Activated CD4-positive, alpha-beta T cell treated with anti-CD3 and anti-CD28 coated beads for 36 hours (primary cell): ENCODE results near the gene FGD4. TPM values are rescaled to one million over a fixed set of nuclear protein-coding genes. Genes with fewer than 3 reads are reported as not detected.

Source experiments
- ATAC-seq: fragments of 200-7000 bp; cut with Tn5 transposase; one replicate; pipeline ENCODE4 v1.10.0; 2021; ENCODE audit warnings: mild to moderate bottlenecking, moderate library complexity
- CTCF ChIA-PET: fragments of 350-600 bp; sonication (Branson Sonifier 250); formaldehyde crosslinking; loops from one replicate; lab custom pipeline; 2021; ENCODE audit warnings: antibody characterized with exemption; lab: Charles Lee
- POLR2A ChIA-PET: fragments of 350-600 bp; sonication (Branson Sonifier 250); formaldehyde crosslinking; loops from one replicate; lab custom pipeline; 2021; ENCODE audit warnings: antibody characterized with exemption, inconsistent platforms; lab: Charles Lee
- DNase-seq: peaks from one replicate; pipeline ENCODE4 v3.0.0-alpha.2; 2020
- H3K27ac Mint-ChIP-seq: one replicate; pipeline ENCODE4 v1.8.0; 2021; ENCODE audit warnings: mixed read lengths
- H3K27me3 Mint-ChIP-seq: one replicate; pipeline ENCODE4 v1.8.0; 2021; ENCODE audit warnings: mixed read lengths
- H3K36me3 Mint-ChIP-seq: one replicate; pipeline ENCODE4 v1.8.0; 2021; ENCODE audit warnings: low read depth, mixed read lengths
- H3K4me1 Mint-ChIP-seq: one replicate; pipeline ENCODE4 v1.8.0; 2021; ENCODE audit warnings: mixed read lengths
- H3K4me3 Mint-ChIP-seq: one replicate; pipeline ENCODE4 v1.8.0; 2021; ENCODE audit warnings: mild to moderate bottlenecking, moderate library complexity, mixed read lengths
- H3K9me3 Mint-ChIP-seq: one replicate; pipeline ENCODE4 v1.8.0; 2021; ENCODE audit warnings: low read depth, mixed read lengths
- intact Hi-C, 2 experiments: fragments of 100-400 bp; cut with DNase I in 1 of 2; cut with micrococcal nuclease in 1 of 2; formaldehyde crosslinking; loops; one replicate each; pipeline versions ENCODE4 v1.14.2 to v1.15.1; 2022 to 2024; cut with DNase I, micrococcal nuclease
- total RNA-seq, 2 experiments: library from RNA; stranded (reverse); gene quantifications; one replicate each; pipeline ENCODE4 v1.2.3, GENCODE V29; 2021

FGD4 gene
- total RNA-seq, 2 experiments from 2014 or later = 0.07 TPM; not detected in 1

DNA sequence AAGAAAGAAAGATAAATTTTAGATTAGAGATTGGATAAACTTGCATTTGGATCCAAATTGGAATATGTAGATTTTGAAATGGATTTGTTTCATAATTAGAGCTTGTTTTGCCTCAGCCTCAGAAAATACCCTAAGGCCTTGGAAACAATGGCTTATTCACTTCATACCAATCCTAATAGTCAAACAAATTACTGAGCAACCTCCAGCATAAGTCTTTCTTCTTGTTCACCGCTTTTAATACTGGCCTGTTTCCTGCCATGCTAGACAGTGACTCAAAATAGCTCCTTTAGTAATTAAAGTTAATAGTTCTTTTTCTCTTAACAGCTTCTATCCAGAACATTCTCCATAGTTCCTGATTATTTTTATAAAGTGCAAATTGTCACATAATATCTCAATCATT lies 168.9 kb downstream of the FGD4 start:
- intact Hi-C loops = no loop called here
- Mint-ChIP-seq H3K36me3 (no peaks in the 10 kb centered on the region), H3K9me3 (no peaks in the 10 kb centered on the region), H3K4me1 (no peaks in the 10 kb centered on the region), H3K27me3 (no peaks in the 10 kb centered on the region), H3K4me3 (no peak overlapping the region), H3K27ac (no peak overlapping the region)
- no peak for DNase-seq
- ChIA-PET POLR2A (no interaction called here), CTCF (interaction anchor here (0.7 kb wide), 1 partner anchor 16 kb away, joined by 3 read pairs; no protein-coding TSS in a partner anchor)
- ATAC-seq = no peak

DNA sequence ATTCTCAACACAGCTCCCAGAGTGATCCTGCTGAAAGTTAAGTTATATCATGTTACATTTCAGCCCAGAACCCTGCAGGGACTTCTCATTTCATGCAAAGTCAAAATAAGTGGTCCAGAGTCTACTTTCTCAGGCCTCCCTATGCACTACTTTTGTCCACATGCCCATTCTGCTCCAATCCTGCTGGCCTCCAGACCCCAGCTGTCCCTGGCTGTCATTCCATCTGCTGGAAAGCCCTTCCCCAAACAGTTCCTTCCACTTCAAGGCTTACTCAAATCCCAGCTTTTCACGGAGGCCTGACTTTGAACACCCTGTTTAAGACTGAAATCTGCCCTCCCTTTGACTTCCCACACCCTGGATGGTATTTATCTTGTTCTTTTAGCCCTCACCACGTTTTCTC lies 169.9 kb downstream of the FGD4 start:
- ATAC-seq (no peak), DNase-seq (no peak)
- Mint-ChIP-seq H3K36me3 (no peaks in the 10 kb centered on the region), H3K9me3 (no peaks in the 10 kb centered on the region), H3K27ac (no peak overlapping the region), H3K4me1 (no peaks in the 10 kb centered on the region), H3K4me3 (no peak overlapping the region), H3K27me3 (no peaks in the 10 kb centered on the region)
- CTCF ChIA-PET = no interaction called here
- POLR2A ChIA-PET = no interaction called here
- intact Hi-C loops = no loop called here

DNA sequence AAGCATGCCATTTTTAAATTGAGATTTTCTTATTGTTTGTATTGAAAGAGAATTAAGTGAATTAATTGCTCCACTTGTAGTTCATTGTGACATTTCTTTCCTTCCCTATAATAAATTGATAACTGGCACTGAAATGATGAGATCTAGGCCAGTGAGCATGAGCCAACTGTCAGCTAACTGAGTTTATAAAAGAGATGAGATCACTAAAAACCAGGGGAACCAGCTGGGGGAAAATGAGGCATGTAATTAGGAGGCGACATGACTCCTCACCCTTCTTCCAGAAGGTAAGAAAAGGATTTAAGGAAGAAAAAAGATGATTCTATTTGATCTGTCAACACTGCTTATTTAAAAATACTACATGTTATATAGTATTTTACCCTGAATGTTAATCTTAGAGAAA lies 175.2 kb downstream of the FGD4 start:
- ATAC-seq (no peak), DNase-seq (no peak)
- ChIA-PET CTCF (interaction anchor here (1.4 kb wide), 1 partner anchor 181 kb away, joined by 3 read pairs; the partner anchor contains the start of gene YARS2), POLR2A (no interaction called here)
- Mint-ChIP-seq H3K27me3 (no peaks in the 10 kb centered on the region), H3K4me1 (no peaks in the 10 kb centered on the region), H3K36me3 (no peaks in the 10 kb centered on the region), H3K4me3 (no peak overlapping the region), H3K9me3 (no peaks in the 10 kb centered on the region), H3K27ac (no peak overlapping the region)
- intact Hi-C loops = no loop called here

DNA sequence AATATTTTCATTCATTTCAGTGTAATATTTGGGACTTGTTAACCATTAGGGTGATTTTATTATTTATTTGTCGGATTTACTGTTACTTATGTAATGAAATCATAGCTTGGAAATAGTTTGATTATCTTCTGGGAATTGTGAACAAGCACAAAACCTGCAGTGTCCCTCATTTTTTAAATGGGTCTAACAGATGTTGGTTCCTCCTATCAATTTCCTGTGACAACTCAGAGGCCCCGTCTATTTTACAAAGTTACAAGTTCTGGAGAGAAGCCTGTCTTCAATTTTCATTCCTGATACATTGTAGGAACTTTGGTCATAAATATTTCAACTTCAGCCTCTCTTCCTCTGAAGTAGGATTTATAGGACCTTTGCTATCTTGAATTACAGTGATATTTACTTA lies 178.0 kb downstream of the FGD4 start:
- no peaks in the 10 kb centered on the region for H3K9me3 Mint-ChIP-seq
- no peaks in the 10 kb centered on the region for H3K27me3 Mint-ChIP-seq
- CTCF ChIA-PET = no interaction called here
- POLR2A ChIA-PET = no interaction called here
- H3K36me3 Mint-ChIP-seq = no peaks in the 10 kb centered on the region
- DNase-seq (no peak), ATAC-seq (no peak)
- no peak overlapping the region for H3K4me3 Mint-ChIP-seq
- intact Hi-C loops = no loop called here
- H3K4me1 Mint-ChIP-seq = peaks cover 6% of the 10 kb centered on the region
- no peak overlapping the region for H3K27ac Mint-ChIP-seq

DNA sequence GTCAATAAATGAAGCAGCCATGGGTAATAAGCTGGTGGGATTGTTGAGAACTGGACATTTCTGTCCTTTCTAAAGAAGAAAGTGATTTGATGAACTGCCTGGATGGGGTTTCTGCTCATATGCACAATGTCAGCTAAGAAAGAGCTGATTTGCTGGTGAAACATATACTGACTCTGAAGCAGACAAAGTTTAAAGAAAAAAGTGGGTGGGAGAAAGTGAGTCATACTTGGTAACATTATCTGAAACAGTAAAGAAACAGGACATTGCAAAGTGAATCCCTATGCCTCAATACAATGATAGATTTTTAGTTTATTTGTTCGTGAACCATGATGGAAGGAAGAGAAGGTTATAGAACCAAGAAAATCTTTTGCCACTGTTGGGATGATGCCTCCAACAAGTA lies 184.2 kb downstream of the FGD4 start:
- POLR2A ChIA-PET = no interaction called here
- no peak overlapping the region for H3K4me3 Mint-ChIP-seq
- H3K27me3 Mint-ChIP-seq = no peaks in the 10 kb centered on the region
- intact Hi-C loops = loop anchor here in 1 of 2 experiments (10.0 kb wide), 1 partner anchor 839 kb away; no protein-coding TSS in a partner anchor
- DNase-seq (no peak), ATAC-seq (peak; percentile 70)
- H3K27ac Mint-ChIP-seq = no peak overlapping the region
- peaks cover 29% of the 10 kb centered on the region for H3K4me1 Mint-ChIP-seq
- H3K36me3 Mint-ChIP-seq = no peaks in the 10 kb centered on the region
- CTCF ChIA-PET = interaction anchor here (0.8 to 1.9 kb wide), 2 partner anchors 172 to 248 kb away, joined by 3 to 5 read pairs; partner anchors contain the start of gene YARS2
- peaks cover 3% of the 10 kb centered on the region for H3K9me3 Mint-ChIP-seq

DNA sequence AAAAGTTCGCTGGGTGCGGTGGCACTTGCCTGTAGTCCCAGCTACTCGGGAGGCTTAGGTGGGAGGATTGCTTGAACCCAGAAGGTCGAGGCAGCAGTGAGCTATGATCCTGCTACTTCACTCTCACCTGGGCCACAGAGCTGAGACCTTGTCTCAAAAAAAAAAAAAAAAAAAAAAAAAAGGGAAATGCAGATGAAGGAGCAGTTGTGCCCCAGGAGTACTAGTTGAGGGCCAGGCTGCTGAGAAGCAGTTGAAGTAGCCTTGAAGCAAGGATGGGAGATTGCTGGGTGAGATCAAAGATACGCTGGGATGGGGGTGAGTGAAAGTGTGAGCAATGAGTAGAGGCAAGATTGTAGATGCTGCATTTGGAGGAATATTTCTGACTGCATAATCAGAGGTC lies 186.3 kb downstream of the FGD4 start:
- Mint-ChIP-seq H3K4me1 (peaks cover 47% of the 10 kb centered on the region), H3K36me3 (no peaks in the 10 kb centered on the region), H3K27ac (no peak overlapping the region), H3K4me3 (no peak overlapping the region), H3K9me3 (peaks cover 3% of the 10 kb centered on the region), H3K27me3 (no peaks in the 10 kb centered on the region)
- DNase-seq (no peak), ATAC-seq (no peak)
- ChIA-PET POLR2A (no interaction called here), CTCF (interaction anchor here (0.7 kb wide), 1 partner anchor 129 kb away, joined by 3 read pairs; no protein-coding TSS in a partner anchor)
- intact Hi-C loops = loop anchor here in 1 of 2 experiments (10.0 kb wide), 1 partner anchor 841 kb away; no protein-coding TSS in a partner anchor

DNA sequence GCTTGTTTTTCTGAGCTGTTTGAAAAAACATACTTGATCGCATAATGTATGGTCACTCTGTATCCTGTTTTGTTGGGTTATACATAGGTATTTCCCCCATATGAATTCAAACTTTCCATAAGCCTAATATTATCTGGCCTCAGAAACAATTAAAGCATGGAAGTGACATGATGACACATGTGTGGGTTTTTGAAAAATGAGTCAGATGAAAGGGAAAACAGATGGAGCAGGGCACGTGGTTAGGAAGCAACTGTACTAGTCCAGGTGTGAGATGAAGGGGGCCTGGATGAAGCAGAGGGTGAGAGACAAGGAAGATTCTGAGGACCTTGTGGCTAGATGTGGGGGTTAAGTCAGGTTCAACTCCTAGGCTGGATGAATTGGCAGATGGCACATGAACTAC lies 187.0 kb downstream of the FGD4 start:
- POLR2A ChIA-PET = no interaction called here
- DNase-seq (no peak), ATAC-seq (no peak)
- H3K27me3 Mint-ChIP-seq = no peaks in the 10 kb centered on the region
- intact Hi-C loops = loop anchor here in 1 of 2 experiments (10.0 kb wide), 1 partner anchor 842 kb away; no protein-coding TSS in a partner anchor
- CTCF ChIA-PET = interaction anchor here (0.7 kb wide), 1 partner anchor 130 kb away, joined by 3 read pairs; no protein-coding TSS in a partner anchor
- H3K9me3 Mint-ChIP-seq = peaks cover 3% of the 10 kb centered on the region
- no peak overlapping the region for H3K27ac Mint-ChIP-seq
- H3K36me3 Mint-ChIP-seq = no peaks in the 10 kb centered on the region
- peaks cover 47% of the 10 kb centered on the region for H3K4me1 Mint-ChIP-seq
- no peak overlapping the region for H3K4me3 Mint-ChIP-seq

DNA sequence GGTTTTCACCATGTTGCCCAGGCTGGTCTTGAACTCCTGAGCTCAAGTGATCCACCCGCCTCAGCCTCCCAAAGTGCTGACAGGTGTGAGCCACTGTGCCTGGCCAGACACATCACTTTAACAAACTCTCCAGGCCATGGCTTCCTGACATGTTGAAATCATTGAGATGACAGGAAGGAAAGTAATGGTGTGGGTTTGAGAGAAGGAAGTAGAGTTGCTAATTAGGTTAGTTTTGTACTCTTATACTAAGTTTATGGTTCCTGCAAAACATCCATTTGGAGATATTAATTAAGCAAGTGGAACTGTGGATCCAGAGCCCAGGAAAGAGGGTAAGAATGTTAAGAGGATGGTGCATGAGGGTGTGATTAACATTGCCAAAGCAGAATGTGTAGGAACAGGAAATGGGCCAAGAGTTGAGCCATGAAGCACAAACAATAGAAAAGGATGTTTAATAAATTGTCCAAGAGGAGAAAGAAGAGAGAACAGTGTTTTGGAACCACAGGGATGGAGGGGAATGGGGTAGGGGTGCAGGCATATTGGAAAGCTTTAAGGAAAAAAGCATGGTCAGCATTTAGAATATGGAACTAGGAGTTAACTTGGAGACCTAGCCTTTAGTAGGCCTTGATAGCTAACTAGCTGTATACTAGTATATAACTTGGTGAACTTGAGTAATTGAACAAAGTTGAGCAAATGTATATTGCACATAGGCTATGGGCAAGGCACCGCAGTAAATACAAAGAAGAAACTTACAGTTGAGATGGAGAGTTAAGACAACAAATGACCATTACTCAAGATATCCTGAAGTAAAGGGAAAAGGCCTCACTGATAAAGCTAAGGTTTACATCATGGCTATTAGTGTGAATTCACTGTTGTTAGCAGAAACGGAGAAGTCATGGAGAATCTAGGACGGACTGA lies 188.5 kb downstream of the FGD4 start:
- no peaks in the 10 kb centered on the region for H3K36me3 Mint-ChIP-seq
- peaks cover 39% of the 10 kb centered on the region for H3K4me1 Mint-ChIP-seq
- POLR2A ChIA-PET = no interaction called here
- CTCF ChIA-PET = no interaction called here
- intact Hi-C loops = loop anchor here (2.0 to 10.0 kb wide), 2 partner anchors 17 to 843 kb away; no protein-coding TSS in a partner anchor
- ATAC-seq (no peak), DNase-seq (no peak)
- H3K27me3 Mint-ChIP-seq = no peaks in the 10 kb centered on the region
- no peak overlapping the region for H3K4me3 Mint-ChIP-seq
- H3K27ac Mint-ChIP-seq = no peak overlapping the region
- peaks cover 3% of the 10 kb centered on the region for H3K9me3 Mint-ChIP-seq

DNA sequence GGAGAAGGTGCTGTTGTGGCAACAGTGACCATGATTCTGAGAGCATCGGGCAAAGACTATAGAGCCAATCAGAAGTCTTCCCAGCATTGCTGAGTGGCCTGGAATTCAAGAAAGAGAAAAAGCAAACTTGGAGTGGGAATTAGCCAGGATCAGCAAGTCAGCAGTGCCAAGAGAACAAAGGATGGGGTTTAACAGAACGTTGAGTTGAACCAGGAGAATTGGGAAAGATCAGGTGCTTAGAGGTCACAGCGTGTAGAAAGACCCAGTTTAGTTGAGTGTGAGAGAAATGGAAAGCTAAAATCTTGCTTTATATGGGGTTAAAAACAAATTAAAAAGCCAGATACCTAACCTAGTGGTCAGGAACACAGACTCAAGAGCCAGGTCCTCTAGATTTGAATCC lies 189.2 kb downstream of the FGD4 start:
- H3K27ac Mint-ChIP-seq = peak overlapping the region; percentile 82
- intact Hi-C loops = loop anchor here (2.0 to 10.0 kb wide), 2 partner anchors 16 to 844 kb away; no protein-coding TSS in a partner anchor
- H3K4me3 Mint-ChIP-seq = no peak overlapping the region
- H3K27me3 Mint-ChIP-seq = no peaks in the 10 kb centered on the region
- H3K36me3 Mint-ChIP-seq = no peaks in the 10 kb centered on the region
- ATAC-seq (no peak), DNase-seq (no peak)
- peaks cover 3% of the 10 kb centered on the region for H3K9me3 Mint-ChIP-seq
- ChIA-PET CTCF (no interaction called here), POLR2A (no interaction called here)
- peaks cover 36% of the 10 kb centered on the region for H3K4me1 Mint-ChIP-seq

DNA sequence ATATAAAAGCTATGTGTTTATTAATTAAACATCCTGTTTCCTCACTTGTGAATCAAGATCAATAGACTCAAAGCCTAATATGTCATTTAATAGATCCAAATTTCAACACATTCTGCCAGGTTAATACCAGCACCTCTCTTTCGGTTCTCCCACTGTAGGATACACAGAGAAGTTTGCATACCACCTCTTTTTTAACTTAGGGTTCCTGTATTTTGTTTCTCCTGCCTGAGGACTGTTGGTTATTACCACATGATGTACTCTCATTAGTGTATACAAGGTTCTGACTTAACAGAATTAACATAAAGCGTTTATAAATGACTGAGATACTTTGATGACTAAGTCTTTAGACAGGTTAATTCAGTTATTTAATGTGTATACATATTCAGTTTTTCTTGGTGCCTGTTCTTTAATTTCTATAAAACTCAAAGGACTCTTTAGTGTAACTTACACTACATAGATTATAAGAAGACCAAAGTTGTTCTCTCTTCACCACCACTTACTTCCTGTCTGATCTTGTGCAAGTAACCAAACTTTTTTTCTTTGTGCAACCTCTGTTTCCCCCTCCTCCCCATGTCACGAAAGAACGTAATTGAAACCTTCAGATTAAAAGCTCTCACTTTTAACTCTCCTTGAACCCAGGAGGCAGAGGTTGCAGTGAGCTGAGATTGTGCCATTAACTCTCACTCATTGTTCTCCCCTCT lies 190.0 kb downstream of the FGD4 start:
- ATAC-seq (peak; percentile 83), DNase-seq (no peak)
- intact Hi-C loops = loop anchor here (2.0 to 10.0 kb wide), 2 partner anchors 15 to 845 kb away; no protein-coding TSS in a partner anchor
- Mint-ChIP-seq H3K27me3 (no peaks in the 10 kb centered on the region), H3K27ac (peak overlapping the region; percentile 82), H3K9me3 (peaks cover 3% of the 10 kb centered on the region), H3K36me3 (no peaks in the 10 kb centered on the region), H3K4me3 (no peak overlapping the region), H3K4me1 (peaks cover 35% of the 10 kb centered on the region)
- CTCF ChIA-PET = interaction anchor here (1.0 kb wide), 1 partner anchor 9 kb away, joined by 3 read pairs; no protein-coding TSS in a partner anchor
- POLR2A ChIA-PET = no interaction called here

DNA sequence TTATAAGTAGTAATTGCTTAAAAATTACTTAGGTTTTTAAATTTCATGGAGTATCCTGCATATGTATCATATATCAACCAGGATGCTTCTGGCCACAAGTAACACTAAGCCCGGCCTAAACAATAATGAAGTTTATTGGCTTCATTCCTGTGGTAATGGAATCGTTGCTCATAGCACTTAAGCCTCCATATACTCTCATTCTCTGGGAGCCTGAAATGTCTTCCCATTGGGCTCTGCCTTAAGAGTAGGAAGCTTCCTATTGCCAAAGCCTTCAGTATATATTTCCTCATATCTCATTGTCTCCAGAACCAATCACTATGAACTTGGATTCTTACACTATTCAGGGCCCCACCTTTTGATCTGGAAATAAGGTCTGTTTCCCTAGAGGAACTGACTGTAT lies 195.9 kb downstream of the FGD4 start:
- ChIA-PET POLR2A (no interaction called here), CTCF (no interaction called here)
- intact Hi-C loops = no loop called here
- H3K9me3 Mint-ChIP-seq = no peaks in the 10 kb centered on the region
- peaks cover 3% of the 10 kb centered on the region for H3K4me1 Mint-ChIP-seq
- H3K27me3 Mint-ChIP-seq = no peaks in the 10 kb centered on the region
- no peaks in the 10 kb centered on the region for H3K36me3 Mint-ChIP-seq
- DNase-seq (no peak), ATAC-seq (no peak)
- H3K4me3 Mint-ChIP-seq = no peak overlapping the region
- H3K27ac Mint-ChIP-seq = no peak overlapping the region
